Measurements from ENCODE around the gene MAPK7.

DNA sequence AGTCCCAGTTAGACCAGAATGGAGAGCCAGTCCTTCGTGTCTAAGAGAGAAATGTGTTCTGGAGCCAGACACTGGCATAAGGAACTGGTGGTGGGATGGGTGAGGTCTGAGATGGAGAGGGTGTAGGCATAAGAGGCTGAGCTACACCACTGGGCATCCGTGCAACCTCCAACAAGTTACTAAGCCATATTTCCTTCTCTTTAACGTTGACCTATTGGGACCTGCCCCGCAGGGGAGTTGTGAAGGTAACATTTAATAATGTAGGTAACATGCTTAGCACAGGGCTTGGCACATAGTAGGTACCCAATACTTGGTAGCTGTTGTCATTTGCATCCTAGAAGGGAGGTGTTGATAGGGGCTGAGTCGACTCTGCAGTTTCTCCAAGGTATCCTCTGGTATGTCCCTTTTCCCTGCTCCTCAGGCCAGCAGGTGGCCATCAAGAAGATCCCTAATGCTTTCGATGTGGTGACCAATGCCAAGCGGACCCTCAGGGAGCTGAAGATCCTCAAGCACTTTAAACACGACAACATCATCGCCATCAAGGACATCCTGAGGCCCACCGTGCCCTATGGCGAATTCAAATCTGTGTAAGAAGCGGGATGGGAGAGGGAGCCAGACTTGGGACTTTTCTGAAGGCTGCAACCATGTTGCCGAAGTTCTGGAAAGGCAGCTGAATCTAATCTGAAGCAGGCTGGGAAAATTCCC lies 1.2 kb downstream of the MAPK7 start:
- TF ChIP-seq EZH2 (IDR thresholded peaks at IDR 0.05; ENCODE audit: low read length, missing control alignments), result no peak
- TF ChIP-seq, protein P1, sequence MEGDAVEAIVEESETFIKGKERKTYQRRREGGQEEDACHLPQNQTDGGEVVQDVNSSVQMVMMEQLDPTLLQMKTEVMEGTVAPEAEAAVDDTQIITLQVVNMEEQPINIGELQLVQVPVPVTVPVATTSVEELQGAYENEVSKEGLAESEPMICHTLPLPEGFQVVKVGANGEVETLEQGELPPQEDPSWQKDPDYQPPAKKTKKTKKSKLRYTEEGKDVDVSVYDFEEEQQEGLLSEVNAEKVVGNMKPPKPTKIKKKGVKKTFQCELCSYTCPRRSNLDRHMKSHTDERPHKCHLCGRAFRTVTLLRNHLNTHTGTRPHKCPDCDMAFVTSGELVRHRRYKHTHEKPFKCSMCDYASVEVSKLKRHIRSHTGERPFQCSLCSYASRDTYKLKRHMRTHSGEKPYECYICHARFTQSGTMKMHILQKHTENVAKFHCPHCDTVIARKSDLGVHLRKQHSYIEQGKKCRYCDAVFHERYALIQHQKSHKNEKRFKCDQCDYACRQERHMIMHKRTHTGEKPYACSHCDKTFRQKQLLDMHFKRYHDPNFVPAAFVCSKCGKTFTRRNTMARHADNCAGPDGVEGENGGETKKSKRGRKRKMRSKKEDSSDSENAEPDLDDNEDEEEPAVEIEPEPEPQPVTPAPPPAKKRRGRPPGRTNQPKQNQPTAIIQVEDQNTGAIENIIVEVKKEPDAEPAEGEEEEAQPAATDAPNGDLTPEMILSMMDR (conservative IDR thresholded peaks at IDR 0.05 in 1 of 2, IDR thresholded peaks at IDR 0.05 in 1 of 2; ENCODE audit: low read depth in 1 of 2, low read length in 2 of 2), result no peak

All from fibroblast of lung (primary cell).